ENCODE data around the gene RGS10.
"Not testable (repeated sequence)": the region's sequence is repeated elsewhere in the genome, so short reads cannot be mapped to it uniquely, and the experiment has no call there.

Gene RGS10

DNA sequence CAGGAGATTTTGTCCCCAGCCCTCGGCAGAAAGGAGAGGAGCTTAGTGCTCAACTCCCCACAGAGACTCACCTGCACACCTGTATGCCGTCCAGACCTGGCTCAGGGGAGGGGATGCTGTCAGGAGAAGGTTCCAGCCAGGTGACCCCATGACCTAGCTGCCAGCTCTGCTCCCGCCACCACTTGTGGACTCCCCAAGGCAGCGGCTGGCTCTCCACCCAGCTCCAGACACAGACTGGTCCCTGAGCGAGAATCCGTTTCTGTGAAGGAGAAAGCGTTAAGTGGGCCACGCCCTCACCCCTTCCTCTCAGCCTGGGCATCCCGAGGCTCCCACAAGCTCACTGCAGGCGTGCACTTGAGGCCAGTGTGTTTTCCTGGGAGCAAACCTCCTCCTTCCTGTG, 76.4 kb downstream of the RGS10 start:
- DNase-seq: no peak

GRCh38 chr10:119465085-119465484, 77.4 kb downstream of the RGS10 start:
- no peak for DNase-seq

- DNase-seq: not testable (repeated sequence)
Observed at GRCh38 chr10:119463195-119463594, 79.3 kb downstream of the RGS10 start.

GRCh38 chr10:119462773-119463172, 79.7 kb downstream of the RGS10 start:
- no peak for DNase-seq

DNA sequence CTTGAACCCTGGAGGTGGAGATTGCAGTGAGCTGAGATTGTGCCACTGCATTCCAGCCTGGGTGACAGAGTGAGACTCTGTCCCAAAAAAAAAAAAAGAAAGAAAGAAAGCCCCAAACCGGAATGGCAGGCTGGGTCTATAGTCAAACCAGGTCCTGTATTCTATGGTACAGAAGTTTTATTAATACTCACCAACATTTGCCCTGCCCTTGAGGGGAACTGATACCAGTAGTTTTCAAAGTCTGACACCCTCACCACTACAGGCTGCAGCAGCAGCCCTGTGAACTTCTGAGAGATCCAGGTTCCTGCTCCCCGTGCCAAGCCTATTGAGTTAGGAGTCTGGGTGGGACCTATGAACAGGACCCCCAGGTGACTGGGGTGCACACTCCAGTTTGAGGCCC, 80.6 kb downstream of the RGS10 start:
- no peak for DNase-seq

DNA sequence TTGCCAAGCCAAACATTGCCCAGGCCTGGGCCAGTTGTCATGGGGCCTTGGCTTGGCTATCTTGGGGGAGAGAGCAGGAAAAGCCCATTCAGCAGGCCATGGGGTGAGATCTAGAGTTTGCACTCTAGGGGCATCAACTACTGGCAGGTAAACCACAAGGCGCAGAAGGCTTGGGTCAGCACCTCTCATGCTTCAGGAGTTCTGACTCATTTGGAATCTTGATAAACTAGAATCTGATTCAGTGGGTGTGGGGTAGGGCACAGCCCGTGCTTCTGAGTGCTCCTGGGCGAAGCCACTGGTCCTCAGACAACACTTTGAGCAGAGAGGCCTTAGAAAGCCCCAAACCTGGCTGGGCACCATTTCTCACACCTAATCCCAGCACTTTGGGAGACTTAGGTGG, 81.1 kb downstream of the RGS10 start:
- no peak for DNase-seq

DNA sequence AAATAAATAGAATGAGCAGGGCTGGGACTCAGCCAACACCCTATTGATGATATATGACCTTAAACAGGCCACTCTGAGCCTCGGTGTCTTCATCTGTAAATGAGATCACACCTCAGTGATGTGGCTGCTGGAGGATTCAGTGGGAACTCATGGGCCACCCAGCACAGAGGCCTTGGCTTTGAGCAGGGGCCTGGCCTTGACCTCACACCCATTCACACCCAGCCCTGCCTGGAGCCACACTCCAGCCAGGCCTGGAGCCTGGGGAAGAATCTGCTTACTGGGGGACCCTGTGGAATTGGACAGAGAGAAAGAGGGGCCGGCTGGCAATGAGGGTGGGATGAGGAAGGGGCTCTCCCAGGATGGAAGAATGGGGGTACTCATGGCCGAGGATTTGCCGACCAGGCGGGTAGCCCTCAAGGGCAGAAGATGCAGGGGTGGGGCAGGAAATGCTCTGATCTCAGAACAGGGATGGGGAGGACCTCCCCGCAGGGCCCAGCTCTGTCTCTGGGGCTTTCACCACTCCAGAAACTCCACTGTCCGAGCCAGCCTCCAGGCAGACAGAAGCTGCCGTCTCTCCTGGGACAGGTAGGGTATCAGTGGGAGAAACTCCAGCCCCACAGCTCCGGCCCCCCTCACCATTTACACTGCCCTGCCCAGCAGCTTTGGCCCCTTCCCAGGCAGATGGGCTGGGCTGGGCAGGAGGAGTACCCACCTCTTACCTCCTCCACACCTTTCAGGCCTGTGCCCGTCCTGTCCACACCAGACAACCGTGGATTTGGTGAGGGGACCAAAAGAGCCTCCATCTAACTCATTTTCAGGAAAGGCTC, 81.9 kb downstream of the RGS10 start:
- no peak for DNase-seq

- DNase-seq: no peak
Observed at GRCh38 chr10:119459681-119460340, 82.7 kb downstream of the RGS10 start.

- peak; percentile 80 for DNase-seq
Observed at GRCh38 chr10:119457966-119458766, 84.4 kb downstream of the RGS10 start.

DNA sequence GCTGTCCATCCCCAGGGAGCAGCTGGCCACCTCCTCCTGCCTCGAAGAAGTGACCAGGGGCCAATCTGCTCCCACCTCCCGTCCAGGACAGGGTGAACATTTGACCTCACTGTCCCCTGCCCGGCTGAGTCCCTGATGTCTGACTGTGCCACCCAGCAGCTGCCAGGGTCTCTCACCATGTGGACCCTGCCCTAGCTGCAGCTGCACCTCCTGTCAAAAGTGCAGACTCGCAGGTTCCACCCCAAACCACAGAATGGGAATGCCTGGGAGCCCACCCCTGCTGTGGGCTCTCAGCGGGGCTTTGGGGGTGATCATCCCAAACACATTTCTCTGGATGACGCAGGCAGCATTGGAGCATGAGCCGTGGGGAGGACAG, 86.1 kb downstream of the RGS10 start:
- no peak for DNase-seq

DNA sequence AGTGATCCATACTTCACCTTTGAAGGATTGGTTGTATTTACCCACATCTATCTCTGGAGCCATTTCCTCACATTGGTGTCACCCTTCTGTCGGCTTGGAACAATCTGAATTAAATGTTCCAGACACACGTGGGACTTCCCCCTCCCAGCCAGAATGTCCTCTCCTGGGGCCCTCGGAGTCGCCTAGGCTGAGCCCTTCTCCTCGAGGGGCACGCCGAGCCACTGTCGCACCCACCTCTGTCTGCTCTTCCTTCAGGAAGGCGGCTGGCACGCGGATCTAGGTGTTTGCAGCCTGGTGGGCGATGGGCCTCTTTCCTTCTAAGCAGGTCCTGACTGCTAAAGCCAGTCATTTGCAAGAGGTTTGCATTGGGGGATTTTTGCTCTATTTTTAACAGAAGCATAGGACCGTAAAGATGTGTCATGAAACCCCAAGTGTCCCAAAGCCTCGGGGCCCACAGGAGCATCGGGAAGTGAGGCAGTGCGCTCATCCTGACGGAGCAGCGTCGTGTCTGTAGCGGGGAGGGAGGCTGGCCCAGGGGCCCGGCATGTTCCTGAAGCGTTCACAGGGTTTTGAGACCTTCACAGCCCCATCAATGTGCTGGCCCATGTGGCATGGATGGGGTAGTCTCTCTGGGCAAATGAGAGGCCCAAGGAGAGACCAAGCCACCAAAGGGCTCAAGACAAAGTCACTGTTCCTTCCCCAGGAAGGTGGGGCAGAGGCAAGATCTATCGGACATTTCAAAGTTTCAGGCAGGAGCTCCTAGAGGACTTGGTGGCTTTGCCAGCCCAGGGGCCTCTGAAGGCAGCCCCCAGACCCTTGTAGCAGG, 86.7 kb downstream of the RGS10 start:
- DNase-seq: no peak

DNA sequence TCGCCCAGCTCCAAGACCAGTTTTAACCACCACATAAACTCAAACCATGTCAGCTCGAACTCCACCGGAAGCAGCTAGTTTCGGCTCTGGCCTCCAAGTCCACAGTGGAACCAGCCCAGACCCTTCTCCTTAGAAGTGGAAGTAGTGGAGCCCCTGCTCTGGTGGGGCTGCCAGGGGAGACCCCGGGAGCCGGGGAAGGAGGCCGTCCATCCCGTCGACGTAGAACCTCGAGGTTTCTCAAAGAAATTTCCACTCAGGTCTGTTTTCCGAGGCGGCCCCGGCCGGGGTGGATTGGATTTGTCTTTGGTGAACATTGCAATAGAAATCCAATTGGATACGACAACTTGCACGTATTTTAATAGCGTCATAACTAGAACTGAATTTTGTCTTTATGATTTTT, 87.5 kb downstream of the RGS10 start:
- no peak for DNase-seq

DNA sequence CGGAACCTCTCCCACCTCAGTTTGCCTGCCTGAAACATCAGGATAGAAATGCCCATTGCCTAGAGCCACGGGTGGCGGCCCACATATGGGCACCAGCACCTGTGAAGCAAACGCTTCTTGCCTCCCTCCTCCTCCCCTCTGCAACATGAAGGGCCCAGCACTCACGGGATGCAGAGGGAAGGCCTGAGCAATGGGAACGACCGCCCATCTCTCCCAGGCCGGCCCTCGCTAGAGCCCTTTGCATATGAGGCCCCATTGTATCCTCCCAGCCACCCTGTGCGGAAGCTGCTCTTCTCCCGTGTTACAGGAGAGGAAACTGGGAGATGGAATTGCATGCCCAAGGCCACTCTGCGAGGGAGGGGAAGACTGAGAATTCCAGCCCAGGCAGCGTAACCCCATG, 88.2 kb downstream of the RGS10 start:
- DNase-seq: no peak

- DNase-seq: no peak
Observed at GRCh38 chr10:119453313-119453712, 89.2 kb downstream of the RGS10 start.

GRCh38 chr10:119452396-119452795, 90.1 kb downstream of the RGS10 start:
- no peak for DNase-seq

DNA sequence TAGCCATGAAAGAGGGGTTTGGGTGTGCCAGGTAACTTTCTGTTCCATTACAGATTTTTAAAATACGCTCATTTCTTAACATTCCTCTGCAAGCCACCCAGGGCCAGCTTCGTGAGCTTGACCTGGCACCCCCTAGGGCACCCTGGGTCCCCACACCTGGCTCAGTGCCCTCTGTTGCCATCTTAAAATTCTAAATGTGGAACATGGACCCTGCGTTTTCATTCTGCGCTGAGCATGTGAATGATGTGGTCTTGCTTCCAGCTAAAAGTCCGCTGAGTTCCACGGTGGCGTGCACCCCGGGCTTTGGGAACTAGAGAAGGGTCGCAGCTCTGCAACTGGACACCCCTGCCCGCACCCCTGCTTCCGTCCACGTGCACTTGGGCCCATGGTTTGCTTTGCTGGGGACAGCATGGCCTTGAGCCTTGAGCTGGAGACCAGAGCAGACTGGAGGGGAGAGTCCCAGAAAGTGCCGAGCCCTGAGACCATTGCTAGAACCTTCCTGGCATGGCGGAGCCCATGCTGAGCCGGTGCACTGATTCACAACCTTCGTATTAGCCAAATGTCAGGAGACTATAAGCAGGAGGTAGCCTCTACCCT, 91.1 kb downstream of the RGS10 start:
- no peak for DNase-seq

DNA sequence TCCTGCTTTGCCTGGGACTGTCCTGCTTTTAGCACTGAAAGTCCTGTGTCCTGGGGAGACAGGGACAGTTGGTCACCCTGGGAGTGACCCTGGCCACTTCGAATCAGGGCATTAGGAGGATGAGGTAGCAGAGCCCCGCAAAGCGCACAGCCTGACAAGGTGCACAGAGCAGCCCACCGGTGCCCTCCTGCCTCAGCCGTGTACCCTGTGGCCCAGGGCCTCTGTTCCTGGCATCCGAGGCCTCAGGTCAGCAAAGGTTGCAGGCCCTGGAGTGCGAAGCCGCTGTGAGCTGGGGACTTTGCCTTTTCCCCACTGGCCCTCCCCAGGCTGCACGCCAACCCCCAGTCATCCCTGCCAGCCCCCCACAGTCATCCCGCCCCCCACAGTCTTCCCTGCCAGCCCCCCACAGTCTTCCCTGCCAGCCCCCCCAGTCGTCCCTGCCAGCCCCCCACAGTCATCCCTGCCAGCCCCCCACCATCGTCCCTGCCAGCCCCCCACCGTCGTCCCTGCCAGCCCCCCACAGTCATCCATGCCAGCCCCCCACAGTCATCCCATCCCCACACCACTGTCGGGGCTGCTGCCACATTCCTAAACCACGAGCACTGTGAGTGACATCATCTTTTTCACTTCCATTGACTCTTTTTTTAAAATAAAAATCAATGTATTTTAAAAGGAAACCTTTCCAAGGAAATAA, 91.8 kb downstream of the RGS10 start:
- no peak for DNase-seq

Measured in right hindlimb (tissue), 1 donor.